Small intestine (tissue), 7 donors: ENCODE results near the gene TCTA. TPM values are rescaled to one million over a fixed set of nuclear protein-coding genes. Genes with fewer than 3 reads are reported as not detected.
A peak's percentile ranks its signal among the peaks of the same experiment; 100 is the strongest.
"Not testable (repeated sequence)": the region's sequence is repeated elsewhere in the genome, so short reads cannot be mapped to it uniquely, and the experiment has no call there.

Source experiments
- DNase-seq, 2 donors: peaks; one replicate each; pipeline versions ENCODE4 v3.0.0 to v3.0.0-alpha.2; 2013
- FAIRE-seq: peaks from 2 replicates; lab custom pipeline; 2012; peaks lifted over from hg19 to GRCh38; lab: Jason Lieb, UNC
- H3K27ac ChIP-seq, 3 donors: one replicate each; pipeline ENCODE4 v1.5.1; 2013; ENCODE audit warnings: low read length in 2 of 3, mild to moderate bottlenecking in 2 of 3, control low read depth in 1 of 3, inconsistent platforms in 1 of 3, low read depth in 1 of 3, moderate library complexity in 1 of 3
- H3K27me3 ChIP-seq, 3 donors: one replicate each; pipeline ENCODE4 v1.6.1; 2013; ENCODE audit warnings: low read length in 3 of 3, inconsistent platforms in 1 of 3; ENCODE audit not compliant: control insufficient read depth in 3 of 3, insufficient read depth in 3 of 3
- H3K36me3 ChIP-seq, 3 donors: one replicate each; pipeline ENCODE4 v1.6.1; 2013; ENCODE audit warnings: low read length in 3 of 3, inconsistent platforms in 1 of 3, low read depth in 1 of 3, mild to moderate bottlenecking in 1 of 3, moderate library complexity in 1 of 3; ENCODE audit not compliant: control insufficient read depth in 3 of 3, insufficient read depth in 2 of 3
- H3K4me1 ChIP-seq, 3 donors: one replicate each; pipeline ENCODE4 v1.6.1; 2013; ENCODE audit warnings: low read length in 2 of 3, inconsistent platforms in 1 of 3, low read depth in 1 of 3, mild to moderate bottlenecking in 1 of 3, moderate library complexity in 1 of 3; ENCODE audit not compliant: control insufficient read depth in 3 of 3, insufficient read depth in 2 of 3
- H3K4me3 ChIP-seq, 3 donors: one replicate each; pipeline ENCODE4 v1.5.1; 2013; ENCODE audit warnings: low read length in 3 of 3, control low read depth in 1 of 3, inconsistent platforms in 1 of 3, low read depth in 1 of 3, mild to moderate bottlenecking in 1 of 3, moderate library complexity in 1 of 3
- H3K9me3 ChIP-seq, 2 donors: one replicate each; pipeline ENCODE4 v1.6.1; 2013; ENCODE audit warnings: low read depth in 1 of 2, low read length in 1 of 2; ENCODE audit not compliant: control insufficient read depth in 2 of 2, insufficient read depth in 1 of 2
- WGBS, 3 donors: extraction: QIAGEN DNeasy Blood & Tissue Kit; methylation state at CpG; one replicate each; pipeline ENCODE4 v1.1.7; 2013; 5-methylcytosine and 5-hydroxymethylcytosine counted together
- polyA plus RNA-seq, 4 donors: library from polyadenylated mRNA; stranded (reverse) in 3 of 4; unstranded in 1 of 4; fragments of 200-250 nt in 3 of 4; fragments of 120-200 nt in 1 of 4; gene quantifications; one replicate each; pipeline versions ENCODE4 v1.2.1 to v1.2.3, GENCODE V29; 2013
- donor health status: healthy with polysubstance abuse.
- donor health status: control.
- donor health status: control.
- donor health status: Bipolar disorder and iron deficiency.
- donor health status: healthy.

The TCTA gene
- polyA plus RNA-seq, 4 donors = 23.5 to 41.8 (median 32.2) TPM

- no peaks in the 10 kb centered on the region for H3K9me3 ChIP-seq
- no peak overlapping the region for H3K27ac ChIP-seq
- peaks cover 0 to 23% (median 2%) of the 10 kb centered on the region in 3 donors for H3K36me3 ChIP-seq
- H3K4me3 ChIP-seq = no peak overlapping the region
- 89 to 97% (median 91%) methylated on average over 1 of the region's 1 CpG for WGBS, 3 donors
- DNase-seq (no peak), FAIRE-seq (no peak)
- H3K4me1 ChIP-seq = no peaks in the 10 kb centered on the region
- H3K27me3 ChIP-seq = no peaks in the 10 kb centered on the region
Observed at GRCh38 chr3:49385617-49386016, 26.6 kb upstream of the TCTA start.

- no peak overlapping the region for H3K27ac ChIP-seq
- H3K9me3 ChIP-seq = no peaks in the 10 kb centered on the region
- WGBS, 3 donors = 71 to 87% (median 80%) methylated on average over 11 of the region's 11 CpGs
- no peak overlapping the region for H3K4me3 ChIP-seq
- H3K36me3 ChIP-seq = peaks cover 0 to 20% (median 2%) of the 10 kb centered on the region in 3 donors
- FAIRE-seq (no peak), DNase-seq (no peak)
- no peaks in the 10 kb centered on the region for H3K4me1 ChIP-seq
- no peaks in the 10 kb centered on the region for H3K27me3 ChIP-seq
Observed at GRCh38 chr3:49386056-49386756, 26.0 kb upstream of the TCTA start.

- FAIRE-seq (no peak), DNase-seq (no peak)
- H3K27ac ChIP-seq = no peak overlapping the region
- H3K27me3 ChIP-seq = no peaks in the 10 kb centered on the region
- no peaks in the 10 kb centered on the region for H3K4me1 ChIP-seq
- no peak overlapping the region for H3K4me3 ChIP-seq
- peaks cover 0 to 19% (median 2%) of the 10 kb centered on the region in 3 donors for H3K36me3 ChIP-seq
- no peaks in the 10 kb centered on the region for H3K9me3 ChIP-seq
- WGBS, 3 donors = 89 to 94% (median 92%) methylated on average over 2 of the region's 2 CpGs
Observed at GRCh38 chr3:49387721-49388120, 24.5 kb upstream of the TCTA start.

GRCh38 chr3:49388289-49388820 lies 23.9 kb upstream of the TCTA start:
- no peak for FAIRE-seq
- no peaks in the 10 kb centered on the region for H3K4me1 ChIP-seq

GRCh38 chr3:49389297-49389696 lies 22.9 kb upstream of the TCTA start:
- Histone ChIP-seq H3K4me3 (no peak overlapping the region), H3K4me1 (no peaks in the 10 kb centered on the region), H3K27me3 (no peaks in the 10 kb centered on the region), H3K27ac (no peak overlapping the region), H3K36me3 (peaks cover 0 to 25% (median 2%) of the 10 kb centered on the region in 3 donors), H3K9me3 (no peaks in the 10 kb centered on the region)
- FAIRE-seq (no peak), DNase-seq (no peak)
- WGBS, 3 donors = 92 to 98% (median 96%) methylated on average over 6 of the region's 6 CpGs

More at GRCh38 chr3:49388289-49388820, 23.9 kb upstream of the TCTA start:
- no peak for DNase-seq
- Histone ChIP-seq H3K36me3 (peaks cover 0 to 23% (median 2%) of the 10 kb centered on the region in 3 donors), H3K27me3 (no peaks in the 10 kb centered on the region), H3K9me3 (no peaks in the 10 kb centered on the region), H3K27ac (no peak overlapping the region), H3K4me3 (no peak overlapping the region)
- WGBS, 3 donors = 86 to 100% (median 88%) methylated on average over 1 of the region's 1 CpG

- not testable (repeated sequence) for FAIRE-seq, DNase-seq, H3K9me3 ChIP-seq, H3K4me3 ChIP-seq, H3K27ac ChIP-seq, H3K4me1 ChIP-seq, H3K27me3 ChIP-seq
- WGBS, 3 donors = 89 to 92% (median 89%) methylated on average over 10 of the region's 10 CpGs
- peaks cover 0 to 39% (median 7%) of the 10 kb centered on the region in 3 donors for H3K36me3 ChIP-seq
Observed at GRCh38 chr3:49391310-49391709, 20.9 kb upstream of the TCTA start.

- peak; percentile 32 to 59 for DNase-seq
- Histone ChIP-seq H3K27me3 (no peaks in the 10 kb centered on the region), H3K36me3 (peaks cover 0 to 49% (median 5%) of the 10 kb centered on the region in 3 donors), H3K9me3 (no peaks in the 10 kb centered on the region), H3K4me3 (no peak overlapping the region), H3K4me1 (peaks cover 0 to 2% (median 0%) of the 10 kb centered on the region in 3 donors), H3K27ac (no peak overlapping the region)
- 51 to 68% (median 57%) methylated on average over 4 of the region's 4 CpGs for WGBS, 3 donors
- no peak for FAIRE-seq
Observed at GRCh38 chr3:49397470-49397869, 14.8 kb upstream of the TCTA start.

- Histone ChIP-seq H3K4me1 (peaks cover 0 to 2% (median 0%) of the 10 kb centered on the region in 3 donors), H3K4me3 (no peak overlapping the region), H3K36me3 (peaks cover 2 to 51% (median 5%) of the 10 kb centered on the region in 3 donors), H3K27me3 (no peaks in the 10 kb centered on the region), H3K27ac (no peak overlapping the region), H3K9me3 (no peaks in the 10 kb centered on the region)
- WGBS, 3 donors = 93 to 98% (median 97%) methylated on average over 3 of the region's 3 CpGs
- FAIRE-seq = no peak
- no peak for DNase-seq
Observed at GRCh38 chr3:49399461-49399860, 12.8 kb upstream of the TCTA start.
